Measurements from ENCODE around the gene LRIG1. TPM values are rescaled to one million over a fixed set of nuclear protein-coding genes. Genes with fewer than 3 reads are reported as not detected.
A peak's percentile ranks its signal among the peaks of the same experiment; 100 is the strongest.

Gene LRIG1
- total RNA-seq, 1 experiment from 2014 or later, result 4.8 TPM

DNA sequence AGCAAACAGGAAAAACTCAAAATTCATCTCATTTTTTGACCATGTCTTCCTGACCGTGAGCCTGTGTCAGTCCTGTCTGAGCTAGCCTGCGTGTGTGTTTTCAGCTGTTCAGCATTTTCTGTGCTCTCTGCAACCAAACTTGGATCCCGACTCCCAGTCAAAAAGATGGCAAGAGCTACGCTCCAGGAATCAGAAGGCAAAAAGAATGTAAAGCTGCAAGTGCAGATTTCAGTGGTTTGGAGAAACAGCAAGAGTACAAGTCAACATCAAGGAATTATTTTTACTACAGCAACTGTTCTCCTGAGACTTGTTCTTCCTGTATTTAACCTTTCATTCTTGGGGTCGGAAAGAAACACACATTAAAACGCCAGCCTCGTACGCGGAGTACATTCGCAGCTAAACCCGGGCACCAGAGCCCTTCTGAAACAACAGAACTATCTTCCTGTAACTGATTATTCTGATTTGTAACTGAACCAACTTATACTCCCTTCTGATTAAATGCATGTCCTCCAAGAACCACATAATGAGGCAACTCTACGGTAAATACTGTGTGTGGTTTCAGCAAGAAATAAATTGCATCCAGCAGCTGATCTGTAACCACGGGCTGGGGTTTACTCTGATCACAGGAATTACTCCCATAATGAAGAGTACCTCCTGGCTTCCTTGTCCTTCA lies 107.4 kb downstream of the LRIG1 start:
- in situ Hi-C loops (cut with HindIII; ENCODE audit: low pct_unique_long_range_greater_than_20kb, low sequenced_read_pairs), result no loop called here
- DNase-seq (ENCODE audit: low read depth, low spot score), result no peak

- in situ Hi-C loops (cut with HindIII; ENCODE audit: low pct_unique_long_range_greater_than_20kb, low sequenced_read_pairs), result no loop called here
- DNase-seq (ENCODE audit: low read depth, low spot score), result no peak
Observed at GRCh38 chr3:66392966-66393332, 107.9 kb downstream of the LRIG1 start.

DNA sequence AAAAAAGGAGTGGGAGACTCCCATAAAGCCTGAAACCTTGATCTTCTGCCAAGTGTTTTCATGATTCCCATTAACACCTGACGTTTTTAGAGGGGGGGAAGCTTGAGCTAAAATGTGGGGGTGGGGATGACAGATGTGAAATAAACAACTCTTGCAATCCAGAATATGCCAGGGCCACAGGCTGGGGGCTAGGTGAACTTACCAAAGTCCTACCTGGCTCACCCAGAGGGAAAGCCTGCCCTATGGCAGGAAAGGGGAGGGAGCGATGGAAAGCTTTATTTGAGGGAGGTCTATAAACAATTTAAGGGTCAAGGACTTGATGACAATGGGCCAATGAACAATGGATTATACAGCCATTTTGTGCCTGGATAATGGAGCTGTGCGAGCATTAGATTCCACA lies 108.3 kb downstream of the LRIG1 start:
- in situ Hi-C loops (cut with HindIII; ENCODE audit: low pct_unique_long_range_greater_than_20kb, low sequenced_read_pairs), result no loop called here
- no peak for DNase-seq (ENCODE audit: low read depth, low spot score)

- no peak for DNase-seq (ENCODE audit: low read depth, low spot score)
- in situ Hi-C loops (cut with HindIII; ENCODE audit: low pct_unique_long_range_greater_than_20kb, low sequenced_read_pairs), result no loop called here
Observed at GRCh38 chr3:66390013-66390412, 110.8 kb downstream of the LRIG1 start.

DNA sequence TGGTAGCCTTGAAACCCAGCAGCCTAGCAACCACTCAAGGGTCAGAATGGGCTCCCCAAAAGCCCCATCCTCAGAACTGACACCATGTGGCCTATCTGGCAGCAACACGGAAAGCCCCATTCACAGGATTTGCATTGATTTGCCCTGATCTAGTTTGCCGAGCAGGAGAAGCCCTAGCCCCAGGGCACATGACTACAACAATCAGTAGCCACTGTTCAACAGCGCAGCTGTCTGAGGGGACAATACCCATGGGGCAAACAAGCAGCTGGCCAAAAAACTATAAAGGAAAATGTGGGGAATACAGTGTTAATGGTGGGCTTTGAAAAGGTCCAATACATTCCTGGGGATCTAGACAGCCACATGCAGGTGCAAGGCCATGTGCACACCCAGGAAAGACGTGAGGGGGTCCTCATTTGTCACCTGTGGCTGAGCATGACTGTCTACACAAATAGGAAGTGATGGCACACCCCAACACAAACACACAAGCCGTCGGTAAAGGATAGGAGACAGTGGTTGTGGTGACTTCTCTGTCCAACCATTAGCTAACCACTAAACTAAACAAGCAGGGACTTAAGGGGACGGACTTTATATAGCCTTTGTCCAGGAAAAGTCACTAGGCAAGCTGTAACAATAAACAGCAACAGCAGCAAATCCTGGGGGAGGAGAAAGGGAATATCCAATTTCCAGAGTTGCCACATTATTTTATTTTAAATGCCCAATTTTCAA lies 113.7 kb downstream of the LRIG1 start:
- DNase-seq (ENCODE audit: low read depth, low spot score), result peak; percentile 9
- in situ Hi-C loops (cut with HindIII; ENCODE audit: low pct_unique_long_range_greater_than_20kb, low sequenced_read_pairs), result no loop called here

DNA sequence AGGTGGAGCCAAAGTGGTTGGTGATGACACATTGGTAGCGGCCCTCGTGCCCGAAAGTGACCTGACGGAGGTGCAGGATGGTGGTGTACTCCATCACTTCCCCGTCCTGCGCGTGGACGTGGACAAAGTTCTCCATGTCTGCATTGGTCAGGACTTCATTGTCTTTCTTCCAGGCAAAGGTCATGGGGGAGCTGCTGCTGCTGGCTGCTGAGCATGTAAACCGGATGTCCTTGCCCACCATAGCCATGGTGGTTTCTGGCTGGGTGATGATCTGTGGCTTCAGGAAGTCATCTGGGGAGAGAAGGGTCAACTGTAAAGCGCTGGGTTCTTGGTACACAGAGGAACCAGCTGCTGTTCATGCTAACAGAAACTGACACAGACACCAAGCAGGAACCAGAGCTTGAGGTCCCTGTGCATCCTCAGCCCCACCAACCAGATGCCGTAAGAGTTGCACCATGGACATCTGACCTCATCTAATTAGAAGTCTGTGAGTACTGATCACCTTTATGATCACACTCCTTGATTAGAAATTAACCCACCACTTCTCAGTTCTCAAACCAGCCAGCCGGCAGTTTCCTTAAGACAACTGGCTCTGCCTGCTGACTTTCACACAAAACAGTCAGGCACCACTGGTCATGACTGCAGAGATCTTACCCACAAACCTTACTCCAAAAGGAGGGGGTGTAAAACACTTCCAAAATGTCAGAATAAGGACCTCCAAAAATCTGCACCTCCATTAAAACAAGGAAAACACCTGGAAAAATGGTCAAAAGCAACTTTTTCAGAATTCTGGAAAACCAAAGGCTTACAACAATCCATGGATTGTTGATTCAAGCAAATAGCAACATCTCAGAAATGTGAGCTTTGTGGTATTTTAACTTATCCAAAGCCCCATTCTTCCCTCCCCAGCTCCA lies 114.6 kb downstream of the LRIG1 start:
- in situ Hi-C loops (cut with HindIII; ENCODE audit: low pct_unique_long_range_greater_than_20kb, low sequenced_read_pairs), result no loop called here
- no peak for DNase-seq (ENCODE audit: low read depth, low spot score)

- in situ Hi-C loops (cut with HindIII; ENCODE audit: low pct_unique_long_range_greater_than_20kb, low sequenced_read_pairs), result no loop called here
- no peak for DNase-seq (ENCODE audit: low read depth, low spot score)
Observed at GRCh38 chr3:66385066-66385465, 115.8 kb downstream of the LRIG1 start.

DNA sequence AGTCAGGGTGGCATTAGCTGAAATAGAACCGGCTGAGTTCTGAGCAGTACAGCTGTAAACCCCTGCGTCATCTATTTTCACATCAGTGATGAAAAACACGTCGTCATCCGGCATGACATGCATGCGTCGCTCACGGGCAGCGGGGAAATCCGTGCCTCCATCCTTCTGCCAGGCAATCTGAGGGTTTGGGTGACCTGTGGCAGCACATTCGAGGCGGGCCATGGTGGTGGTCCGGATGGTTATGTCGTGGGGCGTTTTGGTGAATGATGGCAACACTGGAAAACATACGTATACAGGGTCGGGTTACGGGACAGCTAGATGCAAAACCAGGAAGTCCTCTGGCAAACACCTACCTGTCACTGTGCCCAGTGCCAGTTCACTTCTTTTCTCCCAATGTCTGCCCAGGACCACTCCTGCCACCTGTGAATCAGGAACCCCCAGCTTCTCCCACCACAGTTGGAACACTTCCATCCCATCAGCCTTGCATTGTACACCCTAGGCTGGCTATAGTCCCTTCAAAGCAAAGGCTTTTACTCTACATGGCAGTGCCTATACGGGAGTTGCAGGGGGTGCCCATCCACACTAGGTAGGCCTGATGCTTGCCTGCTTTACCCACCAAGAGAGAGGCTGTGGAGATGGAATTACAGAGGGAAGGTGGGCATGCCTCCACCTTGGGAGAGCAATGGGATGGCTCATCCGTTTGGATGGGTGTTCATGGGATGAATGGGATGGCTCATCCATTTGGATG lies 116.7 kb downstream of the LRIG1 start:
- DNase-seq (ENCODE audit: low read depth, low spot score), result no peak
- in situ Hi-C loops (cut with HindIII; ENCODE audit: low pct_unique_long_range_greater_than_20kb, low sequenced_read_pairs), result no loop called here

GRCh38 chr3:66383023-66383422 lies 117.8 kb downstream of the LRIG1 start:
- in situ Hi-C loops (cut with HindIII; ENCODE audit: low pct_unique_long_range_greater_than_20kb, low sequenced_read_pairs), result no loop called here
- DNase-seq (ENCODE audit: low read depth, low spot score), result no peak

DNA sequence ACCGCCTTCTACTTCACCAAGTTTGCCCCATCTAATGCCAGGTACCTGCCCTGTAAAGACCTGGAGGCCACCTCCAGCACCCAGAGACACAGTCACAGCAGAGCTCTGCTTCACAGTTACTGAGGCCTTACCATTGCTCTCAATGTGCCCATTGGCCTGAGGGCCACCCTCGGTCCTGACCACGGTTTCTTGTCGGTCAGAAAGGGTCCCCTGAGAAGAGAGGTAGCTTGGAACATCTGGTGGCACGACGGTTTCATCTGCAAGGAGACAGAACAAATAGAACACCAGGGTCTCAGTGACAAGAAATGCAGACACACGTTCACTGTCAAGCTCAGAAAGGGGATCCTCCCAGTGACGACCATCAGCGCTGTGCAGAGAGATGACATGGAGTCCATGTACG lies 118.7 kb downstream of the LRIG1 start:
- in situ Hi-C loops (cut with HindIII; ENCODE audit: low pct_unique_long_range_greater_than_20kb, low sequenced_read_pairs), result no loop called here
- no peak for DNase-seq (ENCODE audit: low read depth, low spot score)

- no peak for DNase-seq (ENCODE audit: low read depth, low spot score)
- in situ Hi-C loops (cut with HindIII; ENCODE audit: low pct_unique_long_range_greater_than_20kb, low sequenced_read_pairs), result no loop called here
Observed at GRCh38 chr3:66381626-66382025, 119.2 kb downstream of the LRIG1 start.

DNA sequence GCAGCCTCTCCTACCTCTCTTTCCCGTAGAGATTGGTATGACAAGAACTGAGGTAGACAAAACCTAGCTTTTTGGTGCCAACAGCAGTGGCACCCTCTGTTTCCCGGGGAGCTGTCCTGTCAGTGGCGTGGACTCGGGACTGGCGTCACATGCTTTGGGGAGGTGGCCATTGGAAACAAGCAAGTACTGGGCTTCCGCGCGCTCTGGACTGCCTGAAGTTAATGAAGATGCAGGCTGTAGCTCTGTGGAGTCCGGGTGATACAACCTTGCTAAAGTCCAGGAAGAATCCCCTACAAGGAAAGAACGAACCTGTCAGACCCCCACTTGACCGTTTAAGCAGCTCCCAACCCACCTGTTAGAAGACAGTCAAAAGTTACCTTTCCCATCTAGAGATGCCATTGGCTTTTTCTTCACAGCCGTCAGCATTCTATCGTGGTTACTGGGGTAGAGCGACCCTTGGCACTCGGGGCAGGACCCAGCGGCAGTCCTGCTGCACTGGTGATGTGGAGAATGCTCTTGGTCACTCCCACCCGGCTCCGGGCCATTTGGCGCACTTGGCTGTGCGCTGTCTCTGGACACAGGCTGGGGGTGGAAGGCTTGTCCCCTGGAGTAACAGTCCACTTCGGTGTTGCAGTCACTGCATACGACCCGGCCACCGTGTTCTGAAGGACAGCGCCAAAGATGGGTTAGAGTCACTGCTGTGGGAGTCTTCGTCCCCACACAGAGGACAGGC lies 120.5 kb downstream of the LRIG1 start:
- in situ Hi-C loops (cut with HindIII; ENCODE audit: low pct_unique_long_range_greater_than_20kb, low sequenced_read_pairs), result no loop called here
- no peak for DNase-seq (ENCODE audit: low read depth, low spot score)

GRCh38 chr3:66379565-66379964 lies 121.3 kb downstream of the LRIG1 start:
- in situ Hi-C loops (cut with HindIII; ENCODE audit: low pct_unique_long_range_greater_than_20kb, low sequenced_read_pairs), result no loop called here
- no peak for DNase-seq (ENCODE audit: low read depth, low spot score)

GRCh38 chr3:66378256-66378655 lies 122.6 kb downstream of the LRIG1 start:
- peak; percentile 57 for DNase-seq (ENCODE audit: low read depth, low spot score)
- in situ Hi-C loops (cut with HindIII; ENCODE audit: low pct_unique_long_range_greater_than_20kb, low sequenced_read_pairs), result no loop called here

GRCh38 chr3:66377800-66378199 lies 123.0 kb downstream of the LRIG1 start:
- in situ Hi-C loops (cut with HindIII; ENCODE audit: low pct_unique_long_range_greater_than_20kb, low sequenced_read_pairs), result no loop called here
- DNase-seq (ENCODE audit: low read depth, low spot score), result no peak

DNA sequence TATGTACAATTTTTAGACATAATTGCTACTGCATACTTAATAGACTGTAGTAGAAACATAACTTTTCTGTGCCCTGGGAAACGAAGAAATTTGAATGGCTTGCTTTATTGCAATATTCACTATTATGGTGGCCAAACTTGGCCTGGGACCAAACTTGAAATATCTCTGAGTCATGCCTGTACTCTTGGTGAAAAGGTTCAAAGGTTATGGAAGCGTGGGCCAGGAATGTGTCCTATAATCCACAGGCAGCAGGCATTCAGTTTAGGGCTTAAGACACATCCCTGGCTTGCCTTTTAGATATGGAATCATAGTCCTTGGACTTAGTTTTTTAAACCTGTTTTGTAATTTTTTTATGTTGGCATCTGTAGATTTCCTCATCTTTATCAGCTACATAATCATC lies 124.3 kb downstream of the LRIG1 start:
- no peak for DNase-seq (ENCODE audit: low read depth, low spot score)
- in situ Hi-C loops (cut with HindIII; ENCODE audit: low pct_unique_long_range_greater_than_20kb, low sequenced_read_pairs), result no loop called here

- in situ Hi-C loops (cut with HindIII; ENCODE audit: low pct_unique_long_range_greater_than_20kb, low sequenced_read_pairs), result no loop called here
- DNase-seq (ENCODE audit: low read depth, low spot score), result peak; percentile 50
Observed at GRCh38 chr3:66372681-66373350, 128.0 kb downstream of the LRIG1 start.

Data from SK-MEL-5 (cell line).